Nephron progenitor cell (in vitro differentiated cells): ENCODE data around the gene CDK4.

Experiments used
- DNase-seq: peaks from one replicate; pipeline ENCODE4 v3.0.0; 2021
- H3K27ac Mint-ChIP-seq: 2 replicates; pipeline ENCODE4 v1.8.0; 2021; ENCODE audit warnings: mild to moderate bottlenecking, moderate library complexity, mixed read lengths
- H3K27me3 Mint-ChIP-seq: 2 replicates; pipeline ENCODE4 v1.8.0; 2021; ENCODE audit warnings: mild to moderate bottlenecking, low read depth, mixed read lengths; ENCODE audit not compliant: poor library complexity
- H3K36me3 Mint-ChIP-seq: 2 replicates; pipeline ENCODE4 v1.8.0; 2021; ENCODE audit warnings: low read depth, mixed read lengths
- H3K4me1 Mint-ChIP-seq: 2 replicates; pipeline ENCODE4 v1.8.0; 2021; ENCODE audit warnings: mixed read lengths
- H3K4me3 Mint-ChIP-seq: 2 replicates; pipeline ENCODE4 v1.8.0; 2021; ENCODE audit warnings: mild to moderate bottlenecking, moderate library complexity, mixed read lengths
- H3K9me3 Mint-ChIP-seq: 2 replicates; pipeline ENCODE4 v1.8.0; 2021; ENCODE audit warnings: mild to moderate bottlenecking, moderate library complexity, mixed read lengths
- CTCF ChIP-seq: fragments of 200-600 bp; sonication (generic); IDR thresholded peaks from 2 replicates; pipeline ENCODE4 v1.5.0; 2021; ENCODE audit warnings: antibody characterized with exemption

CDK4 gene

GRCh38 chr12:57765003-57765697, 13.0 kb upstream of the CDK4 start:
- H3K27ac Mint-ChIP-seq: no peak overlapping the region
- H3K9me3 Mint-ChIP-seq: peaks cover 4% of the 10 kb centered on the region
- H3K4me3 Mint-ChIP-seq: peak overlapping the region; percentile 44
- H3K27me3 Mint-ChIP-seq: peaks cover 91% of the 10 kb centered on the region
- peaks cover 27% of the 10 kb centered on the region for H3K36me3 Mint-ChIP-seq
- H3K4me1 Mint-ChIP-seq: peaks cover 22% of the 10 kb centered on the region
- TF ChIP-seq CTCF: no peak
- peak; percentile 47 for DNase-seq

GRCh38 chr12:57764662-57765002, 12.5 kb upstream of the CDK4 start:
- H3K27ac Mint-ChIP-seq: no peak overlapping the region
- peaks cover 17% of the 10 kb centered on the region for H3K4me1 Mint-ChIP-seq
- peaks cover 21% of the 10 kb centered on the region for H3K36me3 Mint-ChIP-seq
- no peak for DNase-seq
- H3K9me3 Mint-ChIP-seq: peaks cover 4% of the 10 kb centered on the region
- H3K27me3 Mint-ChIP-seq: peaks cover 95% of the 10 kb centered on the region
- H3K4me3 Mint-ChIP-seq: no peak overlapping the region
- no peak for TF ChIP-seq CTCF

- peaks cover 16% of the 10 kb centered on the region for H3K4me1 Mint-ChIP-seq
Measured at GRCh38 chr12:57763881-57764661, 12.0 kb upstream of the CDK4 start.

GRCh38 chr12:57762463-57762862, 10.4 kb upstream of the CDK4 start:
- Mint-ChIP-seq H3K4me1 (peaks cover 14% of the 10 kb centered on the region), H3K4me3 (no peak overlapping the region), H3K36me3 (peaks cover 7% of the 10 kb centered on the region), H3K27me3 (peaks cover 99% of the 10 kb centered on the region), H3K9me3 (peaks cover 4% of the 10 kb centered on the region), H3K27ac (no peak overlapping the region)
- no peak for TF ChIP-seq CTCF
- no peak for DNase-seq

More at GRCh38 chr12:57763881-57764661, 12.0 kb upstream of the CDK4 start:
- peaks cover 4% of the 10 kb centered on the region for H3K9me3 Mint-ChIP-seq
- no peak for DNase-seq
- TF ChIP-seq CTCF: no peak
- peak overlapping the region; percentile 35 for H3K4me3 Mint-ChIP-seq
- no peak overlapping the region for H3K27ac Mint-ChIP-seq
- peaks cover 18% of the 10 kb centered on the region for H3K36me3 Mint-ChIP-seq
- peaks cover 98% of the 10 kb centered on the region for H3K27me3 Mint-ChIP-seq

GRCh38 chr12:57761391-57761998, 9.4 kb upstream of the CDK4 start:
- H3K4me3 Mint-ChIP-seq: no peak overlapping the region

More at GRCh38 chr12:57761391-57761998, 9.4 kb upstream of the CDK4 start:
- TF ChIP-seq CTCF: no peak
- peaks cover 5% of the 10 kb centered on the region for H3K36me3 Mint-ChIP-seq
- peaks cover 98% of the 10 kb centered on the region for H3K27me3 Mint-ChIP-seq
- H3K4me1 Mint-ChIP-seq: peaks cover 8% of the 10 kb centered on the region
- no peak overlapping the region for H3K27ac Mint-ChIP-seq
- DNase-seq: no peak
- peaks cover 4% of the 10 kb centered on the region for H3K9me3 Mint-ChIP-seq
